ENCODE data around the gene PER3.

PER3 gene

GRCh38 chr1:7885513-7886404 lies 101.7 kb downstream of the PER3 start (continued):
- TF ChIP-seq ZNF629 (tag by site-specific recombination; IDR thresholded peaks at IDR 0.05) (no peak), ZNF175 (tag by site-specific recombination; IDR thresholded peaks at IDR 0.05) (no peak), ZNF792 (tag by site-specific recombination; IDR thresholded peaks at IDR 0.05) (no peak)

- Histone ChIP-seq H3K4me1 (ENCODE audit: control insufficient read depth, insufficient read depth, low read length) (no peaks in the 10 kb centered on the region), H3K36me3 (ENCODE audit: control insufficient read depth in 2 of 2, insufficient read depth in 1 of 2, low read length in 2 of 2) (no peaks in the 10 kb centered on the region), H3K9me3 (ENCODE audit: control insufficient read depth, insufficient read depth, low read depth, low read length) (no peaks in the 10 kb centered on the region), H3K4me3 (ENCODE audit: low read depth, low read length) (no peak overlapping the region), H3K27ac (ENCODE audit: extremely low read depth, low read depth, low read length) (no peak overlapping the region)
- CTCF ChIA-PET: interaction anchor here (0.7 kb wide), 1 partner anchor 217 kb away, joined by 3 read pairs; no protein-coding TSS in a partner anchor
- POLR2A ChIA-PET: no interaction called here
- TF ChIP-seq ZNF239 (tag by site-specific recombination; IDR thresholded peaks at IDR 0.05): no peak
- TF ChIP-seq ZNF221 (tag by site-specific recombination; IDR thresholded peaks at IDR 0.05; ENCODE audit: borderline replicate concordance): no peak
- TF ChIP-seq ZNF76 (tag by site-specific recombination; IDR thresholded peaks at IDR 0.05; ENCODE audit: borderline replicate concordance, low read depth): no peak
- TF ChIP-seq ZNF24 (tag by site-specific recombination; IDR thresholded peaks at IDR 0.05): no peak
- no peak for TF ChIP-seq ZNF707 (tag by site-specific recombination; IDR thresholded peaks at IDR 0.05)
- no peak for TF ChIP-seq ZFHX2 (tag by site-specific recombination; conservative IDR thresholded peaks at IDR 0.05)
- TF ChIP-seq TSHZ1 (tag by site-specific recombination; IDR thresholded peaks at IDR 0.05; ENCODE audit: borderline replicate concordance): no peak
- TF ChIP-seq ZNF747 (tag by site-specific recombination; IDR thresholded peaks at IDR 0.05): no peak
- no peak for TF ChIP-seq ZNF211 (tag by site-specific recombination; IDR thresholded peaks at IDR 0.05; ENCODE audit: low read depth)
- TF ChIP-seq ZNF488 (tag by site-specific recombination; IDR thresholded peaks at IDR 0.05): no peak
- no peak for TF ChIP-seq KLF17 (tag by site-specific recombination; IDR thresholded peaks at IDR 0.05)
- no peak for TF ChIP-seq ZNF48 (tag by site-specific recombination; IDR thresholded peaks at IDR 0.05)
- TF ChIP-seq ZNF26 (tag by site-specific recombination; IDR thresholded peaks at IDR 0.05): no peak
- no peak for TF ChIP-seq ZNF580 (tag by site-specific recombination; IDR thresholded peaks at IDR 0.05)
These were observed 102.3 kb downstream of the PER3 start for GRCh38 chr1:7886405-7886745.

Data from HEK293 (cell line).